Chondrocyte (in vitro differentiated cells): ENCODE data around the gene C11orf58. TPM values are rescaled to one million over a fixed set of nuclear protein-coding genes. Genes with fewer than 3 reads are reported as not detected.

Source experiments
- DNase-seq: peaks from one replicate; pipeline ENCODE4 v3.0.0; 2021; ENCODE audit warnings: mixed read lengths, low spot score
- H3K27ac Mint-ChIP-seq: one replicate; pipeline ENCODE4 v1.8.0; 2021; ENCODE audit warnings: mild to moderate bottlenecking, moderate library complexity, mixed read lengths; ENCODE audit not compliant: unreplicated experiment
- H3K27me3 Mint-ChIP-seq: 2 replicates; pipeline ENCODE4 v1.8.0; 2021; ENCODE audit warnings: low read depth, mixed read lengths
- H3K36me3 Mint-ChIP-seq: 2 replicates; pipeline ENCODE4 v1.8.0; 2021; ENCODE audit warnings: low read depth, mixed read lengths
- H3K4me1 Mint-ChIP-seq: 2 replicates; pipeline ENCODE4 v1.8.0; 2021; ENCODE audit warnings: low read depth, mild to moderate bottlenecking, mixed read lengths
- H3K4me3 Mint-ChIP-seq: one replicate; pipeline ENCODE4 v1.8.0; 2021; ENCODE audit warnings: mild to moderate bottlenecking, moderate library complexity, mixed read lengths; ENCODE audit not compliant: unreplicated experiment
- H3K9me3 Mint-ChIP-seq: 2 replicates; pipeline ENCODE4 v1.8.0; 2021; ENCODE audit warnings: low read depth, mixed read lengths
- CTCF ChIP-seq: fragments of 200-600 bp; sonication (generic); IDR thresholded peaks from 2 replicates; pipeline ENCODE4 v1.5.0; 2021; ENCODE audit warnings: antibody characterized with exemption, mild to moderate bottlenecking, moderate library complexity
- total RNA-seq: library from RNA; stranded (reverse); gene quantifications from 3 replicates; pipeline ENCODE4 v1.2.1, GENCODE V29; 2021

C11orf58 gene
- total RNA-seq, 1 donor from 2014 or later: 116 TPM

- peaks cover 19% of the 10 kb centered on the region for H3K36me3 Mint-ChIP-seq
- peaks cover 35% of the 10 kb centered on the region for H3K4me1 Mint-ChIP-seq
- no peak overlapping the region for H3K27ac Mint-ChIP-seq
- no peaks in the 10 kb centered on the region for H3K27me3 Mint-ChIP-seq
- TF ChIP-seq CTCF: no peak
- no peaks in the 10 kb centered on the region for H3K9me3 Mint-ChIP-seq
- H3K4me3 Mint-ChIP-seq: no peak overlapping the region
- DNase-seq: no peak
Measured at GRCh38 chr11:16744128-16744725, 5.8 kb downstream of the C11orf58 start.

- DNase-seq: no peak
- Mint-ChIP-seq H3K27me3 (no peaks in the 10 kb centered on the region), H3K9me3 (no peaks in the 10 kb centered on the region), H3K4me1 (peaks cover 34% of the 10 kb centered on the region), H3K27ac (no peak overlapping the region), H3K36me3 (peaks cover 23% of the 10 kb centered on the region), H3K4me3 (no peak overlapping the region)
- TF ChIP-seq CTCF: no peak
Measured at GRCh38 chr11:16745950-16746605, 7.6 kb downstream of the C11orf58 start.

GRCh38 chr11:16749092-16749491 is 10.6 kb downstream of the C11orf58 start:
- no peaks in the 10 kb centered on the region for H3K27me3 Mint-ChIP-seq
- H3K4me3 Mint-ChIP-seq: no peak overlapping the region
- DNase-seq: no peak
- H3K9me3 Mint-ChIP-seq: no peaks in the 10 kb centered on the region
- TF ChIP-seq CTCF: no peak
- peaks cover 32% of the 10 kb centered on the region for H3K36me3 Mint-ChIP-seq
- no peak overlapping the region for H3K27ac Mint-ChIP-seq
- H3K4me1 Mint-ChIP-seq: peaks cover 13% of the 10 kb centered on the region

GRCh38 chr11:16749666-16750065 is 11.2 kb downstream of the C11orf58 start:
- H3K4me3 Mint-ChIP-seq: no peak overlapping the region
- peaks cover 30% of the 10 kb centered on the region for H3K36me3 Mint-ChIP-seq
- no peaks in the 10 kb centered on the region for H3K27me3 Mint-ChIP-seq
- DNase-seq: no peak
- no peak overlapping the region for H3K27ac Mint-ChIP-seq
- H3K9me3 Mint-ChIP-seq: no peaks in the 10 kb centered on the region
- no peak for TF ChIP-seq CTCF
- H3K4me1 Mint-ChIP-seq: peaks cover 7% of the 10 kb centered on the region

GRCh38 chr11:16750417-16750816 is 12.0 kb downstream of the C11orf58 start:
- Mint-ChIP-seq H3K4me1 (peaks cover 1% of the 10 kb centered on the region), H3K36me3 (peaks cover 32% of the 10 kb centered on the region), H3K4me3 (no peak overlapping the region), H3K27me3 (no peaks in the 10 kb centered on the region), H3K9me3 (no peaks in the 10 kb centered on the region), H3K27ac (no peak overlapping the region)
- no peak for DNase-seq
- TF ChIP-seq CTCF: no peak
